Measurements from ENCODE around the gene IGF2BP2.

- no peak for TF ChIP-seq POLR2A (IDR thresholded peaks at IDR 0.05)
- TF ChIP-seq, protein P1, sequence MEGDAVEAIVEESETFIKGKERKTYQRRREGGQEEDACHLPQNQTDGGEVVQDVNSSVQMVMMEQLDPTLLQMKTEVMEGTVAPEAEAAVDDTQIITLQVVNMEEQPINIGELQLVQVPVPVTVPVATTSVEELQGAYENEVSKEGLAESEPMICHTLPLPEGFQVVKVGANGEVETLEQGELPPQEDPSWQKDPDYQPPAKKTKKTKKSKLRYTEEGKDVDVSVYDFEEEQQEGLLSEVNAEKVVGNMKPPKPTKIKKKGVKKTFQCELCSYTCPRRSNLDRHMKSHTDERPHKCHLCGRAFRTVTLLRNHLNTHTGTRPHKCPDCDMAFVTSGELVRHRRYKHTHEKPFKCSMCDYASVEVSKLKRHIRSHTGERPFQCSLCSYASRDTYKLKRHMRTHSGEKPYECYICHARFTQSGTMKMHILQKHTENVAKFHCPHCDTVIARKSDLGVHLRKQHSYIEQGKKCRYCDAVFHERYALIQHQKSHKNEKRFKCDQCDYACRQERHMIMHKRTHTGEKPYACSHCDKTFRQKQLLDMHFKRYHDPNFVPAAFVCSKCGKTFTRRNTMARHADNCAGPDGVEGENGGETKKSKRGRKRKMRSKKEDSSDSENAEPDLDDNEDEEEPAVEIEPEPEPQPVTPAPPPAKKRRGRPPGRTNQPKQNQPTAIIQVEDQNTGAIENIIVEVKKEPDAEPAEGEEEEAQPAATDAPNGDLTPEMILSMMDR (IDR thresholded peaks at IDR 0.05), result no peak
- no peak for TF ChIP-seq EP300 (IDR thresholded peaks at IDR 0.05)
Measured at GRCh38 chr3:185632996-185633395, 191.8 kb downstream of the IGF2BP2 start.
